ENCODE data around the gene C1GALT1C1.

Gene C1GALT1C1

GRCh38 chrX:120638619-120639018 lies 8.8 kb upstream of the C1GALT1C1 start:
- no peak overlapping the region for H3K27ac ChIP-seq (replicated peaks)
- no peak for TF ChIP-seq SPI1 (IDR thresholded peaks at IDR 0.05; ENCODE audit: borderline replicate concordance, low read depth)
- no peak for TF ChIP-seq CTCF (IDR thresholded peaks at IDR 0.05; ENCODE audit: insufficient read depth, low read length)
- no peak for TF ChIP-seq POLR2AphosphoS5 (IDR thresholded peaks at IDR 0.05; ENCODE audit: low read depth)
- TF ChIP-seq GABPA (IDR thresholded peaks at IDR 0.05; ENCODE audit: low read depth) = no peak
- no peak for TF ChIP-seq REST (IDR thresholded peaks at IDR 0.05; ENCODE audit: insufficient replicate concordance, low read depth)
- DNase-seq (ENCODE audit: low read depth in 1 of 2, low spot score in 1 of 2) = no peak

GRCh38 chrX:120625371-120625770 lies 4.5 kb downstream of the C1GALT1C1 start:
- DNase-seq (ENCODE audit: low read depth in 1 of 2, low spot score in 1 of 2) = no peak
- H3K27me3 ChIP-seq (ENCODE audit: insufficient read depth, poor library complexity, severe bottlenecking) = no peaks in the 10 kb centered on the region
- TF ChIP-seq REST (IDR thresholded peaks at IDR 0.05; ENCODE audit: insufficient replicate concordance, low read depth) (no peak), SPI1 (IDR thresholded peaks at IDR 0.05; ENCODE audit: borderline replicate concordance, low read depth) (no peak), POLR2AphosphoS5 (IDR thresholded peaks at IDR 0.05; ENCODE audit: low read depth) (no peak), CTCF (IDR thresholded peaks at IDR 0.05; ENCODE audit: insufficient read depth, low read length) (no peak), GABPA (IDR thresholded peaks at IDR 0.05; ENCODE audit: low read depth) (no peak)
- no peak overlapping the region for H3K27ac ChIP-seq (replicated peaks)
- no peak overlapping the region for H3K4me3 ChIP-seq (replicated peaks; ENCODE audit: insufficient read depth, low read length)

More at GRCh38 chrX:120638619-120639018, 8.8 kb upstream of the C1GALT1C1 start:
- H3K4me3 ChIP-seq (replicated peaks; ENCODE audit: insufficient read depth, low read length) = no peak overlapping the region
- no peaks in the 10 kb centered on the region for H3K27me3 ChIP-seq (ENCODE audit: insufficient read depth, poor library complexity, severe bottlenecking)

- Histone ChIP-seq H3K4me3 (replicated peaks; ENCODE audit: insufficient read depth, low read length) (no peak overlapping the region), H3K27ac (replicated peaks) (no peak overlapping the region), H3K27me3 (ENCODE audit: insufficient read depth, poor library complexity, severe bottlenecking) (no peaks in the 10 kb centered on the region)
- DNase-seq (ENCODE audit: low read depth in 1 of 2, low spot score in 1 of 2) = no peak
- TF ChIP-seq POLR2AphosphoS5 (IDR thresholded peaks at IDR 0.05; ENCODE audit: low read depth) = no peak
- TF ChIP-seq SPI1 (IDR thresholded peaks at IDR 0.05; ENCODE audit: borderline replicate concordance, low read depth) = no peak
- TF ChIP-seq REST (IDR thresholded peaks at IDR 0.05; ENCODE audit: insufficient replicate concordance, low read depth) = no peak
- no peak for TF ChIP-seq GABPA (IDR thresholded peaks at IDR 0.05; ENCODE audit: low read depth)
- no peak for TF ChIP-seq CTCF (IDR thresholded peaks at IDR 0.05; ENCODE audit: insufficient read depth, low read length)
Observed at GRCh38 chrX:120617996-120618630, 11.7 kb downstream of the C1GALT1C1 start.
